CD14-positive monocyte (primary cell): Measurements from ENCODE around the gene CSPG5. TPM values are rescaled to one million over a fixed set of nuclear protein-coding genes. Genes with fewer than 3 reads are reported as not detected.
A peak's percentile ranks its signal among the peaks of the same experiment; 100 is the strongest.

ENCODE experiments used
- DNase-seq, 3 donors: peaks; one replicate each; pipeline ENCODE4 v3.0.0-alpha.2; 2011 to 2022
- H2AFZ ChIP-seq: 2 replicates; pipeline ENCODE4 v1.6.0; 2012; ENCODE audit warnings: mild to moderate bottlenecking, low read depth, low read length, inconsistent platforms; ENCODE audit not compliant: insufficient read depth, poor library complexity, severe bottlenecking
- H3K27ac ChIP-seq, 2 donors: 1 replicate in 1 of 2; 2 replicates in 1 of 2; pipeline ENCODE4 v1.5.1; 2012 to 2013; ENCODE audit warnings: low read length in 2 of 2, control low read depth in 1 of 2, inconsistent platforms in 1 of 2, low read depth in 1 of 2, mild to moderate bottlenecking in 1 of 2
- H3K27me3 ChIP-seq, 2 donors: one replicate each; pipeline versions ENCODE4 v1.6.0 to v1.6.1; 2011 to 2013; ENCODE audit warnings: low read length in 2 of 2; ENCODE audit not compliant: control insufficient read depth in 2 of 2, insufficient read depth in 2 of 2
- H3K36me3 ChIP-seq, 2 donors: replicated peaks in 1 of 2; 1 replicate in 1 of 2; 2 replicates in 1 of 2; pipeline versions ENCODE4 v1.5.1 to v1.6.1; 2012 to 2013; ENCODE audit warnings: low read length in 2 of 2, control low read depth in 1 of 2, inconsistent platforms in 1 of 2, mild to moderate bottlenecking in 1 of 2; ENCODE audit not compliant: insufficient read depth in 2 of 2, control insufficient read depth in 1 of 2
- H3K4me1 ChIP-seq, 2 donors: 1 replicate in 1 of 2; 2 replicates in 1 of 2; pipeline versions ENCODE4 v1.5.1 to v1.6.1; 2012 to 2013; ENCODE audit warnings: low read length in 2 of 2, control low read depth in 1 of 2, inconsistent platforms in 1 of 2, mild to moderate bottlenecking in 1 of 2, moderate library complexity in 1 of 2; ENCODE audit not compliant: insufficient read depth in 2 of 2, control insufficient read depth in 1 of 2
- H3K4me2 ChIP-seq: replicated peaks from 2 replicates; pipeline ENCODE3; 2012; ENCODE audit warnings: low read length, moderate library complexity, mild to moderate bottlenecking; ENCODE audit not compliant: poor library complexity, severe bottlenecking; ENCODE audit errors: extremely low read depth
- H3K4me3 ChIP-seq, 3 experiments: fragments of 200-600 bp in 1 of 3; sonication (generic) in 1 of 3; replicated peaks in 1 of 3; 1 replicate in 2 of 3; 2 replicates in 1 of 3; pipeline ENCODE4 v1.5.1; 2011 to 2013; ENCODE audit warnings: low read length in 3 of 3, mild to moderate bottlenecking in 3 of 3, control low read depth in 2 of 3, low read depth in 2 of 3, inconsistent platforms in 1 of 3, moderate library complexity in 1 of 3
- H3K79me2 ChIP-seq: 2 replicates; pipeline ENCODE4 v1.6.0; 2012; ENCODE audit warnings: mild to moderate bottlenecking, control low read depth, inconsistent platforms, low read length, moderate library complexity; ENCODE audit not compliant: insufficient read depth
- H3K9ac ChIP-seq: 2 replicates; pipeline ENCODE4 v1.6.0; 2017; ENCODE audit warnings: low read length, mild to moderate bottlenecking; ENCODE audit not compliant: insufficient read depth, poor library complexity, severe bottlenecking
- H3K9me3 ChIP-seq, 2 donors: replicated peaks in 1 of 2; 1 replicate in 1 of 2; 2 replicates in 1 of 2; pipeline versions ENCODE4 v1.5.1 to v1.6.1; 2012 to 2013; ENCODE audit warnings: low read length in 2 of 2, control low read depth in 1 of 2; ENCODE audit not compliant: control insufficient read depth in 1 of 2, insufficient read depth in 1 of 2
- H4K20me1 ChIP-seq: 2 replicates; pipeline ENCODE4 v1.6.0; 2012; ENCODE audit warnings: mild to moderate bottlenecking, low read length, control low read depth, moderate library complexity; ENCODE audit not compliant: insufficient read depth
- H3K27ac Mint-ChIP-seq, 7 donors: one replicate each; pipeline ENCODE4 v1.8.0; 2020; ENCODE audit warnings: mild to moderate bottlenecking in 7 of 7, mixed read lengths in 7 of 7, moderate library complexity in 6 of 7, inconsistent platforms in 2 of 7
- H3K27me3 Mint-ChIP-seq, 3 donors: one replicate each; pipeline ENCODE4 v1.8.0; 2021 to 2022; ENCODE audit warnings: low read depth in 3 of 3, mild to moderate bottlenecking in 3 of 3, mixed read lengths in 3 of 3, moderate library complexity in 3 of 3, inconsistent platforms in 1 of 3
- H3K36me3 Mint-ChIP-seq, 2 donors: one replicate each; pipeline ENCODE4 v1.8.0; 2020; ENCODE audit warnings: mixed read lengths in 2 of 2, inconsistent platforms in 1 of 2, mild to moderate bottlenecking in 1 of 2
- H3K4me1 Mint-ChIP-seq: one replicate; pipeline ENCODE4 v1.8.0; 2020; ENCODE audit warnings: mild to moderate bottlenecking, mixed read lengths
- H3K4me3 Mint-ChIP-seq, 2 donors: one replicate each; pipeline ENCODE4 v1.8.0; 2020; ENCODE audit warnings: mild to moderate bottlenecking in 2 of 2, mixed read lengths in 2 of 2, moderate library complexity in 1 of 2
- H3K9me3 Mint-ChIP-seq, 7 donors: one replicate each; pipeline ENCODE4 v1.8.0; 2020 to 2022; ENCODE audit warnings: mixed read lengths in 7 of 7, mild to moderate bottlenecking in 6 of 7, moderate library complexity in 6 of 7, inconsistent platforms in 2 of 7
- CTCF ChIP-seq: fragments of 200-600 bp; IDR thresholded peaks from one replicate; pipeline ENCODE4 v1.8.0; 2022; ENCODE audit warnings: antibody characterized with exemption, mild to moderate bottlenecking
- WGBS: methylation state at CpG from one replicate; pipeline ENCODE4 v1.1.5; 2013; ENCODE audit warnings: missing lambda C conversion rate; ENCODE audit not compliant: insufficient coverage; 5-methylcytosine and 5-hydroxymethylcytosine counted together
- intact Hi-C, 2 donors: fragments of 100-400 bp; cut with micrococcal nuclease; formaldehyde crosslinking; loops; one replicate each; pipeline versions ENCODE4 v1.15.0 to v1.15.1; 2023
- polyA plus RNA-seq, 3 donors: library from polyadenylated mRNA; depleted of rRNA in 1 of 3; unstranded in 2 of 3; stranded (reverse) in 1 of 3; fragments of 300-500 nt in 2 of 3; fragments of >200 nt in 1 of 3; fragmentation: Illumina TruSeq in 2 of 3; gene quantifications; 1 replicate in 2 of 3; 2 replicates in 1 of 3; pipeline ENCODE4 v1.2.3, GENCODE V29; 2012 to 2021

The CSPG5 gene
- polyA plus RNA-seq, 3 donors = not detected

- H3K27me3 Mint-ChIP-seq = no peaks in the 10 kb centered on the region
- no peaks in the 10 kb centered on the region for H4K20me1 ChIP-seq
- no peak overlapping the region for H3K4me3 ChIP-seq
- H3K4me2 ChIP-seq = no peak overlapping the region
- H3K27me3 ChIP-seq = no peaks in the 10 kb centered on the region
- H3K4me3 Mint-ChIP-seq = no peak overlapping the region
- no peaks in the 10 kb centered on the region for H3K9me3 ChIP-seq
- no peak overlapping the region for H3K27ac ChIP-seq
- no peaks in the 10 kb centered on the region for H3K4me1 ChIP-seq
- intact Hi-C loops = no loop called here
- DNase-seq = no peak
- peaks cover 63 to 84% of the 10 kb centered on the region in 2 donors for H3K36me3 Mint-ChIP-seq
- no peaks in the 10 kb centered on the region for H3K9me3 Mint-ChIP-seq
- H3K4me1 Mint-ChIP-seq = no peaks in the 10 kb centered on the region
- H3K27ac Mint-ChIP-seq = peak overlapping the region in 2 of 7 donors; percentile 31 to 32
- no peaks in the 10 kb centered on the region for H3K79me2 ChIP-seq
- H3K9ac ChIP-seq = no peak overlapping the region
- no peak for TF ChIP-seq CTCF
- H2AFZ ChIP-seq = no peak overlapping the region
- peaks cover 61 to 94% of the 10 kb centered on the region in 2 donors for H3K36me3 ChIP-seq
- 80% methylated on average over 1 of the region's 3 CpGs for WGBS
Measured at GRCh38 chr3:47622671-47623461, 44.2 kb upstream of the CSPG5 start.

- H3K9me3 ChIP-seq = no peaks in the 10 kb centered on the region
- H2AFZ ChIP-seq = no peak overlapping the region
- H3K9ac ChIP-seq = no peak overlapping the region
- no peak overlapping the region for H3K27ac Mint-ChIP-seq
- no peaks in the 10 kb centered on the region for H4K20me1 ChIP-seq
- H3K9me3 Mint-ChIP-seq = no peaks in the 10 kb centered on the region
- DNase-seq = no peak
- H3K4me2 ChIP-seq = no peak overlapping the region
- H3K36me3 ChIP-seq = peaks cover 71 to 99% of the 10 kb centered on the region in 2 donors
- H3K4me1 ChIP-seq = no peaks in the 10 kb centered on the region
- intact Hi-C loops = no loop called here
- no peak overlapping the region for H3K4me3 ChIP-seq
- no peaks in the 10 kb centered on the region for H3K4me1 Mint-ChIP-seq
- no peak for TF ChIP-seq CTCF
- peaks cover 55 to 58% of the 10 kb centered on the region in 2 donors for H3K36me3 Mint-ChIP-seq
- H3K79me2 ChIP-seq = no peaks in the 10 kb centered on the region
- H3K27me3 Mint-ChIP-seq = no peaks in the 10 kb centered on the region
- no peak overlapping the region for H3K4me3 Mint-ChIP-seq
- no CpG with 5 or more reads among the region's 5 CpGs for WGBS
- no peaks in the 10 kb centered on the region for H3K27me3 ChIP-seq
- H3K27ac ChIP-seq = no peak overlapping the region
Measured at GRCh38 chr3:47617086-47618010, 38.7 kb upstream of the CSPG5 start.
